IMR-90 (cell line): ENCODE data around the gene SPATA33. TPM values are rescaled to one million over a fixed set of nuclear protein-coding genes. Genes with fewer than 3 reads are reported as not detected.
A peak's percentile ranks its signal among the peaks of the same experiment; 100 is the strongest.

Experiments used
- ATAC-seq: fragments of 200-7000 bp; cut with Tn5 transposase; 2 replicates; pipeline ENCODE4 v1.9.1; 2020; ENCODE audit warnings: low read depth, mild to moderate bottlenecking, moderate library complexity
- BruUV-seq: library from RNA; stranded (reverse); fragments of 400-500 nt; replicated peaks from 2 replicates; lab custom pipeline; 2021; lab: Mats Ljungman, UMichigan
- CTCF ChIA-PET: fragments of 300-600 bp; formaldehyde crosslinking; extraction: SDS; loops from one replicate; lab custom pipeline; 2021; ENCODE audit warnings: antibody characterized with exemption; lab: Yijun Ruan, JAX
- POLR2A ChIA-PET: fragments of 300-600 bp; sonication (Branson Sonifier 250); formaldehyde crosslinking; loops from one replicate; lab custom pipeline; 2022; ENCODE audit warnings: antibody characterized with exemption; ENCODE audit not compliant: unreplicated experiment; lab: Charles Lee
- DNase-seq: peaks from one replicate; pipeline ENCODE4 v3.0.0; 2013
- H2AFZ ChIP-seq: replicated peaks from 2 replicates; pipeline ENCODE3; 2013; ENCODE audit warnings: low read length, mild to moderate bottlenecking; ENCODE audit not compliant: poor library complexity
- H2AK5ac ChIP-seq: 2 replicates; pipeline ENCODE4 v1.6.1; 2013; ENCODE audit warnings: low read depth, low read length, inconsistent platforms
- H2AK9ac ChIP-seq: replicated peaks from 2 replicates; pipeline ENCODE3; 2013; ENCODE audit warnings: mild to moderate bottlenecking, low read depth, low read length, moderate library complexity; ENCODE audit not compliant: poor library complexity
- H2BK120ac ChIP-seq: 2 replicates; pipeline ENCODE4 v1.6.1; 2013; ENCODE audit warnings: low read depth, low read length, inconsistent platforms
- H2BK15ac ChIP-seq: 3 replicates; pipeline ENCODE4 v1.6.1; 2013; ENCODE audit warnings: low read depth, low read length, inconsistent platforms
- H2BK20ac ChIP-seq: 2 replicates; pipeline ENCODE4 v1.6.1; 2013; ENCODE audit warnings: low read depth, mild to moderate bottlenecking, inconsistent platforms, low read length, moderate library complexity
- H2BK5ac ChIP-seq: 2 replicates; pipeline ENCODE4 v1.6.1; 2013; ENCODE audit warnings: mild to moderate bottlenecking, low read depth, low read length, inconsistent platforms; ENCODE audit not compliant: poor library complexity, severe bottlenecking
- H3K14ac ChIP-seq: replicated peaks from 2 replicates; pipeline ENCODE4 v1.6.1; 2013; ENCODE audit warnings: low read depth, low read length, inconsistent platforms
- H3K18ac ChIP-seq: 2 replicates; pipeline ENCODE4 v1.6.1; 2013; ENCODE audit warnings: low read depth, low read length, control low read depth
- H3K23ac ChIP-seq: 2 replicates; pipeline ENCODE4 v1.6.1; 2013; ENCODE audit warnings: low read depth, low read length, inconsistent platforms
- H3K27ac ChIP-seq: 2 replicates; pipeline ENCODE4 v1.5.1; 2013; ENCODE audit warnings: mild to moderate bottlenecking, control low read depth, low read length; ENCODE audit not compliant: insufficient read depth
- H3K27me3 ChIP-seq: 2 replicates; pipeline ENCODE4 v1.6.1; 2013; ENCODE audit warnings: low read length; ENCODE audit not compliant: control insufficient read depth, insufficient read depth
- H3K36me3 ChIP-seq: 2 replicates; pipeline ENCODE4 v1.6.1; 2013; ENCODE audit warnings: low read length, mixed read lengths; ENCODE audit not compliant: control insufficient read depth, insufficient read depth
- H3K4ac ChIP-seq: 2 replicates; pipeline ENCODE4 v1.6.1; 2013; ENCODE audit warnings: low read depth, low read length, inconsistent platforms
- H3K4me1 ChIP-seq: 2 replicates; pipeline ENCODE4 v1.6.1; 2013; ENCODE audit warnings: low read length, mixed read lengths; ENCODE audit not compliant: control insufficient read depth, insufficient read depth
- H3K4me2 ChIP-seq: 2 replicates; pipeline ENCODE4 v1.6.1; 2013; ENCODE audit warnings: low read depth, mild to moderate bottlenecking, control low read depth, low read length, moderate library complexity
- H3K4me3 ChIP-seq: 2 replicates; pipeline ENCODE4 v1.5.1; 2013; ENCODE audit warnings: low read depth, mild to moderate bottlenecking, control low read depth, low read length, moderate library complexity; ENCODE audit not compliant: insufficient read depth
- H3K56ac ChIP-seq: 2 replicates; pipeline ENCODE4 v1.6.1; 2013; ENCODE audit warnings: low read length, inconsistent platforms; ENCODE audit not compliant: insufficient read depth; ENCODE audit errors: extremely low read depth
- H3K79me1 ChIP-seq, 2 experiments: 2 replicates each; pipeline ENCODE4 v1.6.1; 2013; ENCODE audit warnings: low read length in 2 of 2, inconsistent platforms in 1 of 2, low read depth in 1 of 2
- H3K9ac ChIP-seq: 2 replicates; pipeline ENCODE4 v1.6.1; 2013; ENCODE audit warnings: low read depth, low read length, control low read depth
- H3K9me1 ChIP-seq: 2 replicates; pipeline ENCODE4 v1.6.1; 2013; ENCODE audit warnings: low read length, inconsistent platforms; ENCODE audit not compliant: insufficient read depth
- H3K9me3 ChIP-seq: 2 replicates; pipeline ENCODE4 v1.6.1; 2013; ENCODE audit warnings: low read length; ENCODE audit not compliant: control insufficient read depth, insufficient read depth
- H4K20me1 ChIP-seq: 2 replicates; pipeline ENCODE4 v1.6.1; 2013; ENCODE audit warnings: low read length, inconsistent platforms; ENCODE audit not compliant: insufficient read depth
- H4K5ac ChIP-seq: 2 replicates; pipeline ENCODE4 v1.6.1; 2013; ENCODE audit warnings: mild to moderate bottlenecking, low read depth, low read length, control low read depth
- H4K8ac ChIP-seq, 2 experiments: 2 replicates each; pipeline ENCODE4 v1.6.1; 2013; ENCODE audit warnings: low read depth in 2 of 2, low read length in 2 of 2, control low read depth in 1 of 2, inconsistent platforms in 1 of 2
- H4K91ac ChIP-seq: 2 replicates; pipeline ENCODE4 v1.6.1; 2013; ENCODE audit warnings: low read depth, low read length, inconsistent platforms; ENCODE audit not compliant: insufficient read depth
- BHLHE40 ChIP-seq: fragments of 150-350 bp; IDR thresholded peaks from 2 replicates; pipeline ENCODE4 v1.6.1; 2016; ENCODE audit warnings: mild to moderate bottlenecking, low read depth, low read length
- CHD1 ChIP-seq: IDR thresholded peaks from 2 replicates; pipeline ENCODE4 v1.6.1; 2012; ENCODE audit warnings: low read depth, low read length, improper control_type of control experiment
- FOS ChIP-seq: fragments of 150-350 bp; IDR thresholded peaks from 2 replicates; pipeline ENCODE4 v1.6.1; 2016; ENCODE audit warnings: low read depth, low read length
- MAFK ChIP-seq: IDR thresholded peaks from 2 replicates; pipeline ENCODE4 v1.6.1; 2012; ENCODE audit warnings: low read depth, low read length, improper control_type of control experiment
- MXI1 ChIP-seq: IDR thresholded peaks from 2 replicates; pipeline ENCODE4 v1.6.1; 2012; ENCODE audit warnings: low read depth, mild to moderate bottlenecking, low read length, moderate library complexity, borderline replicate concordance
- POLR2A ChIP-seq: IDR thresholded peaks from 2 replicates; pipeline ENCODE4 v1.6.1; 2012; ENCODE audit warnings: mild to moderate bottlenecking, low read depth, low read length
- RAD21 ChIP-seq: IDR thresholded peaks from 2 replicates; pipeline ENCODE4 v1.6.1; 2012; ENCODE audit warnings: low read length, improper control_type of control experiment
- SMC3 ChIP-seq: fragments of 150-350 bp; IDR thresholded peaks from 2 replicates; pipeline ENCODE4 v1.6.1; 2016; ENCODE audit warnings: low read depth, mild to moderate bottlenecking, antibody characterized with exemption, low read length, moderate library complexity
- WGBS, 2 experiments: methylation state at CpG; one replicate each; pipeline versions ENCODE4 v1.1.5 to v1.1.7; 2013; ENCODE audit warnings: missing lambda C conversion rate in 2 of 2; ENCODE audit not compliant: insufficient read length in 1 of 2; ENCODE audit errors: extremely low coverage in 2 of 2; 5-methylcytosine and 5-hydroxymethylcytosine counted together
- dilution Hi-C: fragments of 300-500 bp; cut with HindIII; formaldehyde crosslinking; loops from one replicate; pipeline ENCODE4 v1.14.3; 2018; ENCODE audit warnings: low sequenced_read_pairs; ENCODE audit not compliant: unreplicated experiment
- in situ Hi-C: fragments of 300-500 bp; cut with MboI; formaldehyde crosslinking; loops from 3 replicates; pipeline ENCODE4 v1.14.3; 2019; ENCODE audit warnings: low sequenced_read_pairs, inconsistent platforms, mixed read lengths
- intact Hi-C: fragments of 100-400 bp; cut with micrococcal nuclease; formaldehyde crosslinking; loops from 2 replicates; pipeline ENCODE4 v1.10.0; 2022
- polyA plus RNA-seq, 3 experiments: library from polyadenylated mRNA; depleted of rRNA; stranded (reverse); fragments of >200 nt; gene quantifications; 2 replicates each; pipeline ENCODE4 v1.2.3, GENCODE V29; 2012; ENCODE audit warnings: low replicate concordance in 1 of 3
- total RNA-seq: library from RNA; depleted of rRNA; stranded (reverse); fragments of >200 nt; gene quantifications from 2 replicates; pipeline ENCODE4 v1.2.3, GENCODE V29; 2012

Gene SPATA33
- total and polyA plus RNA-seq, 2 of the 4 experiments (the other 2 are of a cell fraction), result 0.90 to 3.4 TPM

GRCh38 chr16:89711601-89712273, 54.1 kb downstream of the SPATA33 start:
- H3K36me3 ChIP-seq, result peaks cover 19% of the 10 kb centered on the region; the same call in 1 of the 2 replicates
- ChIA-PET POLR2A (no interaction called here), CTCF (interaction anchor here (1.4 kb wide), 1 partner anchor 149 kb away, joined by 3 read pairs; no protein-coding TSS in a partner anchor)

More at GRCh38 chr16:89711601-89712273, 54.1 kb downstream of the SPATA33 start:
- no peak overlapping the region; the same call in 1 of the 2 replicates for H3K27ac ChIP-seq
- peaks cover 4% of the 10 kb centered on the region for H3K4me1 ChIP-seq
- H2BK20ac ChIP-seq, result no peak overlapping the region
- H4K91ac ChIP-seq, result no peak overlapping the region
- no TSS peak for BruUV-seq
- no peak overlapping the region for H3K14ac ChIP-seq
- no peaks in the 10 kb centered on the region for H3K27me3 ChIP-seq
- peak overlapping the region; percentile 90 for H2AFZ ChIP-seq
- in situ Hi-C loops, result no loop called here
- H4K8ac ChIP-seq, result no peak overlapping the region
- H3K4me3 ChIP-seq, result peak overlapping the region; percentile 45; the same call in 1 of the 2 replicates
- H2AK9ac ChIP-seq, result peak overlapping the region; percentile 80
- H3K9me3 ChIP-seq, result no peaks in the 10 kb centered on the region
- 4% methylated on average over 22 of the region's 48 CpGs; no CpG with 5 or more reads in 1 of the 2 experiments for WGBS, 2 experiments
- H2AK5ac ChIP-seq, result no peak overlapping the region
- intact Hi-C loops, result no loop called here
- no peaks in the 10 kb centered on the region; the same call in 1 of the 2 replicates for H4K20me1 ChIP-seq
- no peak overlapping the region for H3K56ac ChIP-seq
- H3K79me1 ChIP-seq, result peaks cover 0 to 4% of the 10 kb centered on the region in 2 experiments; a peak in 1 of 4 replicates
- no peak for TF ChIP-seq MAFK
- TF ChIP-seq POLR2A, result peak; percentile 46
- no peak for TF ChIP-seq FOS
- TF ChIP-seq SMC3, result no peak
- TF ChIP-seq CHD1, result no peak
- no peak for TF ChIP-seq RAD21
- TF ChIP-seq BHLHE40, result no peak
- TF ChIP-seq MXI1, result peak; percentile 60; the same call in 1 of the 2 replicates
- ATAC-seq (peak; percentile 91), DNase-seq (peak; percentile 50)
- peak overlapping the region; percentile 82 for H3K4me2 ChIP-seq
- dilution Hi-C loops, result no loop called here
- H4K5ac ChIP-seq, result no peak overlapping the region
- H2BK5ac ChIP-seq, result no peak overlapping the region
- no peak overlapping the region for H3K23ac ChIP-seq
- H3K18ac ChIP-seq, result no peak overlapping the region
- no peak overlapping the region for H2BK15ac ChIP-seq
- H3K9ac ChIP-seq, result peak overlapping the region; percentile 44; the same call in 1 of the 2 replicates
- H3K9me1 ChIP-seq, result no peaks in the 10 kb centered on the region
- no peak overlapping the region for H3K4ac ChIP-seq
- H2BK120ac ChIP-seq, result no peak overlapping the region
